HepG2 (cell line): ENCODE data around the gene SAC3D1. TPM values are rescaled to one million over a fixed set of nuclear protein-coding genes. Genes with fewer than 3 reads are reported as not detected.
A peak's percentile ranks its signal among the peaks of the same experiment; 100 is the strongest.

ENCODE experiments used
- ATAC-seq: fragments of 200-7000 bp; cut with Tn5 transposase; 3 replicates; pipeline ENCODE4 v1.9.1; 2020; ENCODE audit warnings: mild to moderate bottlenecking, moderate library complexity
- BruUV-seq: library from RNA; stranded (reverse); fragments of 400-500 nt; replicated peaks from 2 replicates; lab custom pipeline; 2021; lab: Mats Ljungman, UMichigan
- CTCF ChIA-PET: fragments of 300-600 bp; formaldehyde crosslinking; extraction: SDS; loops from one replicate; lab custom pipeline; 2021; ENCODE audit warnings: low total read pairs, inconsistent platforms, low intra/inter-chr PET ratio; lab: Yijun Ruan, JAX
- POLR2A ChIA-PET: fragments of 350-600 bp; sonication (Branson Sonifier 250); formaldehyde crosslinking; loops from one replicate; lab custom pipeline; 2020; ENCODE audit warnings: antibody characterized with exemption, inconsistent platforms; lab: Yijun Ruan, JAX
- DNase-seq: peaks from one replicate; pipeline ENCODE4 v3.0.0-alpha.2; 2015; ENCODE audit warnings: low spot score
- FAIRE-seq: peaks from 3 replicates; lab custom pipeline; 2011; peaks lifted over from hg19 to GRCh38; lab: Jason Lieb, UNC
- H2AFZ ChIP-seq: one replicate; pipeline ENCODE4 v1.6.1; 2011; ENCODE audit warnings: low read length, inconsistent platforms
- H3K27ac ChIP-seq: fragments of 300-600 bp; 3 replicates; pipeline ENCODE4 v1.8.0; 2011; ENCODE audit warnings: mixed run types, mild to moderate bottlenecking, mixed read lengths, low read length, inconsistent platforms; ENCODE audit not compliant: insufficient read depth; ENCODE audit errors: extremely low read length
- H3K27me3 ChIP-seq, 2 experiments: fragments of 200-600 bp in 1 of 2; 2 replicates in 1 of 2; 3 replicates in 1 of 2; pipeline versions ENCODE4 v1.6.0 to v1.8.0; 2011; ENCODE audit warnings: low read length in 2 of 2, mild to moderate bottlenecking in 2 of 2, moderate library complexity in 2 of 2, inconsistent platforms in 1 of 2; ENCODE audit not compliant: insufficient read depth in 2 of 2, control insufficient read depth in 1 of 2
- H3K36me3 ChIP-seq, 2 experiments: fragments of 200-600 bp in 1 of 2; replicated peaks in 1 of 2; 2 replicates in 1 of 2; 3 replicates in 1 of 2; pipeline versions ENCODE4 v1.5.1 to v1.8.0; 2011; ENCODE audit warnings: low read length in 2 of 2, inconsistent platforms in 1 of 2; ENCODE audit not compliant: insufficient read depth in 2 of 2, control insufficient read depth in 1 of 2
- H3K4me1 ChIP-seq: 2 replicates; pipeline ENCODE4 v1.5.1; 2012; ENCODE audit warnings: low read length, inconsistent platforms; ENCODE audit not compliant: insufficient read depth
- H3K4me2 ChIP-seq: 2 replicates; pipeline ENCODE4 v1.6.0; 2011; ENCODE audit warnings: low read depth, low read length, inconsistent platforms
- H3K4me3 ChIP-seq, 3 experiments: fragments of 200-600 bp in 1 of 3; sonication (generic), shearing (Covaris generic) in 1 of 3; replicated peaks in 1 of 3; 2 replicates each; pipeline ENCODE4 v1.5.1; 2011 to 2016; ENCODE audit warnings: low read length in 3 of 3, inconsistent platforms in 2 of 3, low read depth in 2 of 3, mild to moderate bottlenecking in 2 of 3, control low read depth in 1 of 3, mixed read lengths in 1 of 3; ENCODE audit not compliant: insufficient read depth in 1 of 3
- H3K79me2 ChIP-seq: one replicate; pipeline ENCODE4 v1.6.1; 2011; ENCODE audit warnings: low read length, inconsistent platforms; ENCODE audit not compliant: insufficient read depth
- H3K9ac ChIP-seq: 2 replicates; pipeline ENCODE4 v1.6.0; 2011; ENCODE audit warnings: mild to moderate bottlenecking, low read depth, low read length, inconsistent platforms; ENCODE audit not compliant: insufficient read depth
- H3K9me3 ChIP-seq: 2 replicates; pipeline ENCODE4 v1.5.1; 2012; ENCODE audit warnings: mild to moderate bottlenecking, low read length
- H4K20me1 ChIP-seq: 2 replicates; pipeline ENCODE4 v1.6.0; 2011; ENCODE audit warnings: inconsistent platforms, mild to moderate bottlenecking, low read length, moderate library complexity; ENCODE audit not compliant: insufficient read depth
- EP300 ChIP-seq, 3 experiments: sonication (generic) in 1 of 3; formaldehyde crosslinking in 1 of 3; IDR thresholded peaks; 2 replicates each; pipeline versions ENCODE4 v1.5.1 to v1.6.1; 2011 to 2020; ENCODE audit warnings: low read depth in 2 of 3, low read length in 2 of 3, borderline replicate concordance in 1 of 3, improper control_type of control experiment in 1 of 3, mild to moderate bottlenecking in 1 of 3, missing genetic modification reagents in 1 of 3, moderate library complexity in 1 of 3
- PAWR ChIP-seq: sonication (generic); formaldehyde crosslinking; IDR thresholded peaks from 2 replicates; pipeline ENCODE4 v1.4.0; 2020; ENCODE audit warnings: missing genetic modification reagents, mild to moderate bottlenecking, borderline replicate concordance
- PRPF4 ChIP-seq: fragments of 200-400 bp; formaldehyde crosslinking; IDR thresholded peaks from 2 replicates; pipeline ENCODE4 v1.6.1; 2016; ENCODE audit warnings: low read length, low read depth; ENCODE audit not compliant: poor library complexity, severe bottlenecking
- PTBP1 ChIP-seq: fragments of 200-400 bp; formaldehyde crosslinking; IDR thresholded peaks from 2 replicates; pipeline ENCODE4 v1.6.1; 2018; ENCODE audit warnings: low read length, low read depth; ENCODE audit not compliant: poor library complexity, severe bottlenecking
- SRSF9 ChIP-seq: fragments of 200-400 bp; formaldehyde crosslinking; IDR thresholded peaks from 2 replicates; pipeline ENCODE4 v1.6.1; 2018; ENCODE audit warnings: borderline replicate concordance, mild to moderate bottlenecking, low read depth, low read length; ENCODE audit not compliant: insufficient read depth, poor library complexity, severe bottlenecking
- TOPORS ChIP-seq: sonication (generic); formaldehyde crosslinking; IDR thresholded peaks from 2 replicates; pipeline ENCODE4 v1.8.0; 2023; ENCODE audit warnings: mild to moderate bottlenecking, missing genetic modification reagents
- ZNF136 ChIP-seq: sonication (generic); formaldehyde crosslinking; IDR thresholded peaks from 2 replicates; pipeline ENCODE4 v1.8.1; 2022; ENCODE audit warnings: low read depth, mild to moderate bottlenecking, moderate library complexity, missing genetic modification reagents
- ZNF572 ChIP-seq: sonication (generic); formaldehyde crosslinking; IDR thresholded peaks from 2 replicates; pipeline ENCODE4 v1.5.1; 2020; ENCODE audit warnings: mild to moderate bottlenecking, missing genetic modification reagents
- WGBS: methylation state at CpG from one replicate; pipeline ENCODE4 v1.1.6; 2017; ENCODE audit warnings: low lambda C conversion rate; 5-methylcytosine and 5-hydroxymethylcytosine counted together
- in situ Hi-C: cut with HindIII; loops from 2 replicates; pipeline ENCODE4 v1.10.0; 2017; ENCODE audit warnings: low pct_unique_long_range_greater_than_20kb; ENCODE audit not compliant: extremely low pct_ligation_motif_present
- intact Hi-C: fragments of 100-400 bp; cut with micrococcal nuclease; formaldehyde crosslinking; loops from one replicate; pipeline ENCODE4 v1.10.0; 2022; ENCODE audit not compliant: unreplicated experiment
- polyA plus RNA-seq, 8 experiments: library from polyadenylated mRNA; depleted of rRNA in 3 of 8; stranded (reverse) in 7 of 8; unstranded in 1 of 8; fragments of >200 nt; fragmentation: Illumina TruSeq in 4 of 8; extraction: Trizol in 4 of 8; gene quantifications; 2 replicates each; pipeline versions ENCODE4 v1.2.1 to v1.2.3, GENCODE V29; 2011 to 2016; ENCODE audit warnings: low read depth in 4 of 8, missing spikeins in 1 of 8, mixed read lengths in 1 of 8; ENCODE audit not compliant: insufficient read depth in 1 of 8
- total RNA-seq, 5 experiments: library from RNA; depleted of rRNA; stranded (reverse); fragments of >200 nt; fragmentation: Illumina TruSeq; extraction: Trizol; gene quantifications; 2 replicates each; pipeline ENCODE4 v1.2.3, GENCODE V29; 2016; ENCODE audit warnings: low read depth in 1 of 5
- TF ChIP-seq, protein P1 (sequence below): sonication (generic); formaldehyde crosslinking; IDR thresholded peaks from 2 replicates; pipeline ENCODE4 v1.8.1; 2022; ENCODE audit warnings: mild to moderate bottlenecking, missing genetic modification reagents
- TF ChIP-seq, protein P2 (sequence below): sonication (generic); formaldehyde crosslinking; IDR thresholded peaks from 2 replicates; pipeline ENCODE4 v1.4.0; 2020; ENCODE audit warnings: mild to moderate bottlenecking, missing genetic modification reagents
- TF ChIP-seq, protein P3 (sequence below): sonication (generic); formaldehyde crosslinking; IDR thresholded peaks from 2 replicates; pipeline ENCODE4 v1.5.0; 2020; ENCODE audit warnings: missing genetic modification reagents
- TF ChIP-seq, protein P4 (sequence below): sonication (generic); formaldehyde crosslinking; IDR thresholded peaks from 2 replicates; pipeline ENCODE4 v1.4.0; 2020; ENCODE audit warnings: mild to moderate bottlenecking, low read depth, missing genetic modification reagents

Gene SAC3D1
- total and polyA plus RNA-seq, 2 of the 13 experiments (the other 11 are each of a cell fraction or from before 2014, with no cell fraction given), result 7.4 to 36.3 TPM

DNA sequence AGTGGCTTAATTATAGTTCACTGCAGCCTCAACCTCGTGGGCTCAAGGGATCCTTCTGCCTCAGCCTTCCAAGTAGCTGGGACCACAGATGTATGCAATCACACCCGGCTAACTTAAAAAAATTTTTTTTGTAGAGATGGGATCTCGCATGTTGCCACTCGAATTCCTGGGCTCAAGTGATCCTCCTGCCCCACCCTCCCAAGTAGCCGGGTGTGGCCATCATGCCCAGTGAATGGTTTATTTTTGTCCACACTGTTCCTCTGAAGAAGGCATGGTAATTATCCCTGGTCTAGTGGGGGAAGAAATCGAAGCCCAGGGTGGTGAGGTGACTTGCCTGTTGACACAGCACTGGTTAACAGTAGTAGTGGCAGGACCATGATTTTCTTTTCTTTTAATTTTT lies 1.9 kb downstream of the SAC3D1 start:
- ChIA-PET POLR2A (interaction anchor here (0.6 to 3.8 kb wide), 3 partner anchors 15 to 534 kb away, joined by 3 to 39 read pairs (median 4); partner anchors contain the start of genes NAALADL1 and SNX15), CTCF (no interaction called here)
- intact Hi-C loops (no loop called here), in situ Hi-C loops (no loop called here)
- Histone ChIP-seq H3K79me2 (peaks cover 10% of the 10 kb centered on the region), H2AFZ (no peak overlapping the region), H3K9ac (no peak overlapping the region), H3K4me3 (peak overlapping the region in 1 of 3 experiments; percentile 89; a peak in 1 of 6 replicates), H3K36me3 (peaks cover 9 to 26% of the 10 kb centered on the region in 2 experiments; a peak in 4 of 5 replicates), H3K9me3 (no peaks in the 10 kb centered on the region), H3K4me2 (peak overlapping the region; percentile 83), H4K20me1 (no peaks in the 10 kb centered on the region), H3K27ac (no peak overlapping the region), H3K27me3 (no peaks in the 10 kb centered on the region), H3K4me1 (peaks cover 24% of the 10 kb centered on the region)
- FAIRE-seq (no peak), DNase-seq (no peak), ATAC-seq (no peak)
- WGBS, result 94% methylated on average over 6 of the region's 6 CpGs
- BruUV-seq, result no TSS peak
- TF ChIP-seq PRPF4, result no peak
- TF ChIP-seq TOPORS (CRISPR knock-in tag), result no peak
- TF ChIP-seq, protein P1, sequence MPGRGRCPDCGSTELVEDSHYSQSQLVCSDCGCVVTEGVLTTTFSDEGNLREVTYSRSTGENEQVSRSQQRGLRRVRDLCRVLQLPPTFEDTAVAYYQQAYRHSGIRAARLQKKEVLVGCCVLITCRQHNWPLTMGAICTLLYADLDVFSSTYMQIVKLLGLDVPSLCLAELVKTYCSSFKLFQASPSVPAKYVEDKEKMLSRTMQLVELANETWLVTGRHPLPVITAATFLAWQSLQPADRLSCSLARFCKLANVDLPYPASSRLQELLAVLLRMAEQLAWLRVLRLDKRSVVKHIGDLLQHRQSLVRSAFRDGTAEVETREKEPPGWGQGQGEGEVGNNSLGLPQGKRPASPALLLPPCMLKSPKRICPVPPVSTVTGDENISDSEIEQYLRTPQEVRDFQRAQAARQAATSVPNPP, result no peak
- no peak for TF ChIP-seq PAWR
- TF ChIP-seq, protein P2, sequence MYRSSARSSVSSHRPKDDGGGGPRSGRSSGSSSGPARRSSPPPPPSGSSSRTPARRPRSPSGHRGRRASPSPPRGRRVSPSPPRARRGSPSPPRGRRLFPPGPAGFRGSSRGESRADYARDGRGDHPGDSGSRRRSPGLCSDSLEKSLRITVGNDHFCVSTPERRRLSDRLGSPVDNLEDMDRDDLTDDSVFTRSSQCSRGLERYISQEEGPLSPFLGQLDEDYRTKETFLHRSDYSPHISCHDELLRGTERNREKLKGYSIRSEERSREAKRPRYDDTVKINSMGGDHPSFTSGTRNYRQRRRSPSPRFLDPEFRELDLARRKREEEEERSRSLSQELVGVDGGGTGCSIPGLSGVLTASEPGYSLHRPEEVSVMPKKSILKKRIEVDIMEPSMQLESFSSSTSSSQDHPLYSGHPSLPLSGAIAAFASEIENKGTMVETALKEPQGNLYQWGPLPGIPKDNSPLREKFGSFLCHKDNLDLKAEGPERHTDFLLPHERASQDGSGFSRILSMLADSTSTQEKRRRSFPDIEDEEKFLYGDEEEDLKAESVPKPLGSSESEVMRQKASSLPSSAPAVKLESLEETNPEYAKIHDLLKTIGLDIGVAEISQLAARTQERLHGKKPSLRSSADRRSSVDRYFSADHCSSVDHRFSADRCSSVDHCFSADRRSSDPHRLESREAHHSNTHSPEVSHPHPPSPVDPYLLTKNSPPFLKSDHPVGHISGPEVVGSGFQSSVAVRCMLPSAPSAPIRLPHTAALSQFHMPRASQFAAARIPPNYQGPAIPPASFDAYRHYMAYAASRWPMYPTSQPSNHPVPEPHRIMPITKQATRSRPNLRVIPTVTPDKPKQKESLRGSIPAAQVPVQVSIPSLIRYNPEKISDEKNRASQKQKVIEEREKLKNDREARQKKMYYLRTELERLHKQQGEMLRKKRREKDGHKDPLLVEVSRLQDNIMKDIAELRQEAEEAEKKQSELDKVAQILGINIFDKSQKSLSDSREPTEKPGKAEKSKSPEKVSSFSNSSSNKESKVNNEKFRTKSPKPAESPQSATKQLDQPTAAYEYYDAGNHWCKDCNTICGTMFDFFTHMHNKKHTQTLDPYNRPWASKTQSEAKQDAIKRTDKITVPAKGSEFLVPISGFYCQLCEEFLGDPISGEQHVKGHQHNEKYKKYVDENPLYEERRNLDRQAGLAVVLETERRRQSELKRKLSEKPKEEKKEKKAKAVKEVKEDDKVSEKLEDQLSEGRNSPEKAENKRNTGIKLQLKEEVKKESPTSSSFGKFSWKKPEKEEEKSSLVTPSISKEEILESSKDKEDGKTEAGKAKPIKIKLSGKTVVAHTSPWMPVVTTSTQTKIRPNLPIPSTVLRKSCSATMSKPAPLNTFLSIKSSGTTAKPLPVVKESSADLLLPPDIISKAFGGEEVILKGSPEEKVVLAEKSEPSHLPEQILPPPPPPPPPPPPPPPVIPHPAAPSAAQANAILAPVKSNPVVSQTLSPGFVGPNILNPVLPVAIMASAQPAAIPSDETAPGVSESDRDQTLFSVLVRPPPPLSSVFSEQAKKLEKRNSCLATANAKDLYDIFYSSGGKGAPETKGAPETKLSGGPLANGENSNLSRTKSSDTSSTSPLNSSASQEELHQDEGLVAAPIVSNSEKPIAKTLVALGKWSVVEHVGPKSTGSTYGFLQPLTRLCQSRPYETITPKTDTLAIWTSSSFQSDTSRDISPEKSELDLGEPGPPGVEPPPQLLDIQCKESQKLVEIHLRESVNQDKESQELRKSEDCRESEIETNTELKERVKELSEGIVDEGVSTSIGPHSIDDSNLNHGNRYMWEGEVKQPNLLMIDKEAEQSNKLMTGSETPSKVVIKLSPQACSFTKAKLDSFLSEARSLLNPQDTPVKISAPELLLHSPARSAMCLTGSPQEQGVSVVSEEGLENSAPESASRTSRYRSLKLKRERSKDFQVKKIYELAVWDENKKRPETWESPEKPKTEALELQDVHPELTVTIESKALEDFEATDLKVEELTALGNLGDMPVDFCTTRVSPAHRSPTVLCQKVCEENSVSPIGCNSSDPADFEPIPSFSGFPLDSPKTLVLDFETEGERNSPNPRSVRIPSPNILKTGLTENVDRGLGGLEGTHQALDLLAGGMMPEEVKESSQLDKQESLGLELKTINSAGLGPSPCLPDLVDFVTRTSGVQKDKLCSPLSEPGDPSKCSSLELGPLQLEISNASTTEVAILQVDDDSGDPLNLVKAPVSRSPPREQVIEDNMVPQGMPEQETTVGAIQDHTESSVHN, result no peak
- no peak for TF ChIP-seq EP300 (IDR thresholded peaks at IDR 0.05; ENCODE audit: low read depth in 2 of 2, low read length in 2 of 2)
- TF ChIP-seq EP300 (CRISPR knock-in tag; IDR thresholded peaks at IDR 0.05; ENCODE audit: borderline replicate concordance), result no peak
- TF ChIP-seq SRSF9, result no peak
- TF ChIP-seq, protein P3, sequence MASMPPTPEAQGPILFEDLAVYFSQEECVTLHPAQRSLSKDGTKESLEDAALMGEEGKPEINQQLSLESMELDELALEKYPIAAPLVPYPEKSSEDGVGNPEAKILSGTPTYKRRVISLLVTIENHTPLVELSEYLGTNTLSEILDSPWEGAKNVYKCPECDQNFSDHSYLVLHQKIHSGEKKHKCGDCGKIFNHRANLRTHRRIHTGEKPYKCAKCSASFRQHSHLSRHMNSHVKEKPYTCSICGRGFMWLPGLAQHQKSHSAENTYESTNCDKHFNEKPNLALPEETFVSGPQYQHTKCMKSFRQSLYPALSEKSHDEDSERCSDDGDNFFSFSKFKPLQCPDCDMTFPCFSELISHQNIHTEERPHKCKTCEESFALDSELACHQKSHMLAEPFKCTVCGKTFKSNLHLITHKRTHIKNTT, result no peak
- TF ChIP-seq, protein P4, sequence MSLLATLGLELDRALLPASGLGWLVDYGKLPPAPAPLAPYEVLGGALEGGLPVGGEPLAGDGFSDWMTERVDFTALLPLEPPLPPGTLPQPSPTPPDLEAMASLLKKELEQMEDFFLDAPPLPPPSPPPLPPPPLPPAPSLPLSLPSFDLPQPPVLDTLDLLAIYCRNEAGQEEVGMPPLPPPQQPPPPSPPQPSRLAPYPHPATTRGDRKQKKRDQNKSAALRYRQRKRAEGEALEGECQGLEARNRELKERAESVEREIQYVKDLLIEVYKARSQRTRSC (CRISPR knock-in tag), result no peak
- TF ChIP-seq ZNF572 (CRISPR knock-in tag), result no peak
- TF ChIP-seq PTBP1, result no peak
- TF ChIP-seq ZNF136, result no peak
